ENCODE measurements around the gene CREB3L1. TPM values are rescaled to one million over a fixed set of nuclear protein-coding genes. Genes with fewer than 3 reads are reported as not detected.

Gene CREB3L1
- total RNA-seq, 6 experiments from 2014 or later = 0.07 to 0.37 (median 0.24) TPM

DNA sequence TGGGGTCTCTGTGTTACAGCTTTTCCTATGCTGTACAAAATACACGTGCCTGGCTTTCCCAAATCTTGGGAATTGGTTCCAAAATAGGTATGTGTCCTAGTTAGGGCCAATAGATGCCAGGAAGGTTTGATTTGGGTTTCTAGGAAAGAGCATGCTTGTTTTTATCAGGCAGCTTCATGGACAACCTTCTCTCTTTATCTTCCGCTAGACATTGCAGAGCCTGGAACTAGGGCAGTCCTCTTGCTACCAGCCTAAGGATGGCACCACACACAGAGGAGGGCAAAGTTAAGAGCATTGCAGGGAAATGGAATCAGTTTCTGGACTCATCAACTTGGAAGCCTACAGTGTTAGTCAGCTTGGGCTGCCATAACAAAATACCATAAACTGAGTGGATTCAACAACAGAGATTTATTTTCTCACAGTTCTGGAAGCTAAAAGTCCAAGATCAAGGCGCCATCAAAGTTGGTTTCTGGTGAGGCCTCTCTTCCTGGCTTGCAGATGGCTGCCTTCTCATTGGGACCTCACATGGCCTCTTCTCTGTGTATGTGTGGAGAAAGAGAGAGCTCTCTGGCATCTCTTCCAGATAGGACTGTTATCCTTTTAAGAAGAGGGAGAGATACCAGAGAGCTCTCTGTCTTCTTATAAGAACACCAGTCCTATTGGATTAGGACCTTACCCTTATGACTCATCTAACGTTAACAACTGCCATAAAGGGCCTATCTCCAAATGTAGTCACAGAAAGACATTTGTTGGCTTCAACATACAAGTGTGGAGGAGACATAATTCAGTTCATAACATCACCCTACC lies 27.3 kb upstream of the CREB3L1 start:
- Histone ChIP-seq H3K27ac (no peak overlapping the region), H3K27me3 (no peaks in the 10 kb centered on the region), H3K4me1 (peaks cover 0 to 4% (median 0%) of the 10 kb centered on the region in 4 donors), H3K9me3 (no peaks in the 10 kb centered on the region), H3K36me3 (no peaks in the 10 kb centered on the region), H3K4me3 (no peak overlapping the region)
- intact Hi-C loops (cut with DNase I) = loop anchor here (5.0 kb wide), 1 partner anchor 57 kb away; no protein-coding TSS in a partner anchor
- 80% methylated on average over 4 of the region's 4 CpGs for WGBS (ENCODE audit: insufficient coverage, low coverage, low lambda C conversion rate, missing lambda C conversion rate)
- TF ChIP-seq, protein P1, sequence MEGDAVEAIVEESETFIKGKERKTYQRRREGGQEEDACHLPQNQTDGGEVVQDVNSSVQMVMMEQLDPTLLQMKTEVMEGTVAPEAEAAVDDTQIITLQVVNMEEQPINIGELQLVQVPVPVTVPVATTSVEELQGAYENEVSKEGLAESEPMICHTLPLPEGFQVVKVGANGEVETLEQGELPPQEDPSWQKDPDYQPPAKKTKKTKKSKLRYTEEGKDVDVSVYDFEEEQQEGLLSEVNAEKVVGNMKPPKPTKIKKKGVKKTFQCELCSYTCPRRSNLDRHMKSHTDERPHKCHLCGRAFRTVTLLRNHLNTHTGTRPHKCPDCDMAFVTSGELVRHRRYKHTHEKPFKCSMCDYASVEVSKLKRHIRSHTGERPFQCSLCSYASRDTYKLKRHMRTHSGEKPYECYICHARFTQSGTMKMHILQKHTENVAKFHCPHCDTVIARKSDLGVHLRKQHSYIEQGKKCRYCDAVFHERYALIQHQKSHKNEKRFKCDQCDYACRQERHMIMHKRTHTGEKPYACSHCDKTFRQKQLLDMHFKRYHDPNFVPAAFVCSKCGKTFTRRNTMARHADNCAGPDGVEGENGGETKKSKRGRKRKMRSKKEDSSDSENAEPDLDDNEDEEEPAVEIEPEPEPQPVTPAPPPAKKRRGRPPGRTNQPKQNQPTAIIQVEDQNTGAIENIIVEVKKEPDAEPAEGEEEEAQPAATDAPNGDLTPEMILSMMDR (IDR thresholded peaks at IDR 0.05) = no peak
- no peak for TF ChIP-seq POLR2A (IDR thresholded peaks at IDR 0.05)
- no peak for DNase-seq
- ATAC-seq = no peak

DNA sequence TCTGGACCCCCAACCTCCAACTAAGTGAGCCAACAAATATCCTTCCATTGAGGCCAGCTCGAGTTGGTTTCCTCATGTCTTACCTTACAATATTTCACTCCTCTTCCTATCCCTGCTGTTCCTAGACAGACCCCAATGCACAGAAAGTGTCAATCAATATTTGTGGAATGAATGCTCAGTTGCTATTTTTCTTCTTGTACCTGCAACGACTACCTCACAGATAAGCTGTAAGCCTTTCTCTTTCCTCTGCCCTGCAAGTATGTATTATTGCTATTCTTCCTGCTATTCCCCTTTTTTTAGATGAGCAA lies 26.8 kb upstream of the CREB3L1 start:
- WGBS (ENCODE audit: insufficient coverage, low coverage, low lambda C conversion rate, missing lambda C conversion rate) = 73% methylated on average over 2 of the region's 2 CpGs
- Histone ChIP-seq H3K9me3 (no peaks in the 10 kb centered on the region), H3K36me3 (no peaks in the 10 kb centered on the region), H3K4me1 (peaks cover 0 to 4% (median 0%) of the 10 kb centered on the region in 4 donors), H3K27ac (no peak overlapping the region), H3K4me3 (no peak overlapping the region), H3K27me3 (no peaks in the 10 kb centered on the region)
- ATAC-seq = no peak
- TF ChIP-seq POLR2A (IDR thresholded peaks at IDR 0.05) = no peak
- TF ChIP-seq, protein P1 (IDR thresholded peaks at IDR 0.05) = no peak
- no peak for DNase-seq
- intact Hi-C loops (cut with DNase I) = no loop called here

DNA sequence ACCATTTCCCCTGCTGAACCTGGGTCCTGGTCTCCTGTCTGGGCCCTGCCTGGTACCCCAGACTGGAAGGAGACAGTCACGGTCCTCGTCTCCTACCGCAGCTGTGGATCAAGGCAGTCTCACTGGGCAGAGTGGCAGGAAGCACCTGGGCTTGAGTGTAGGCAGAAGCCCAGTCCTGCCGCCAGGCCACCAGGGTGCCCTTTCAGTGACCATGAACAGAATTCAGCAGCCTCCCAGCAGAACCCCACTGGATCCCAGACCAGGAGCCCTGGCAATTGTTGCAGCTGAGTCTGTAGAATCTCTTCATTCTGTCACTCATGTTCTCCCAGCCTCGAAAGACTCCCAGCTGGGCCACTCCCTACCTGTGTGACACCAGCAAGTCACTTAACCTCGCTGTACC lies 25.5 kb upstream of the CREB3L1 start:
- TF ChIP-seq, protein P1 (IDR thresholded peaks at IDR 0.05) = no peak
- no peak for TF ChIP-seq POLR2A (IDR thresholded peaks at IDR 0.05)
- intact Hi-C loops (cut with DNase I) = no loop called here
- DNase-seq (no peak), ATAC-seq (peak in 1 of 4 donors; percentile 4)
- Histone ChIP-seq H3K4me1 (peaks cover 0 to 4% (median 0%) of the 10 kb centered on the region in 4 donors), H3K4me3 (no peak overlapping the region), H3K9me3 (no peaks in the 10 kb centered on the region), H3K36me3 (no peaks in the 10 kb centered on the region), H3K27me3 (no peaks in the 10 kb centered on the region), H3K27ac (no peak overlapping the region)
- WGBS (ENCODE audit: insufficient coverage, low coverage, low lambda C conversion rate, missing lambda C conversion rate) = 33% methylated on average over 1 of the region's 6 CpGs

DNA sequence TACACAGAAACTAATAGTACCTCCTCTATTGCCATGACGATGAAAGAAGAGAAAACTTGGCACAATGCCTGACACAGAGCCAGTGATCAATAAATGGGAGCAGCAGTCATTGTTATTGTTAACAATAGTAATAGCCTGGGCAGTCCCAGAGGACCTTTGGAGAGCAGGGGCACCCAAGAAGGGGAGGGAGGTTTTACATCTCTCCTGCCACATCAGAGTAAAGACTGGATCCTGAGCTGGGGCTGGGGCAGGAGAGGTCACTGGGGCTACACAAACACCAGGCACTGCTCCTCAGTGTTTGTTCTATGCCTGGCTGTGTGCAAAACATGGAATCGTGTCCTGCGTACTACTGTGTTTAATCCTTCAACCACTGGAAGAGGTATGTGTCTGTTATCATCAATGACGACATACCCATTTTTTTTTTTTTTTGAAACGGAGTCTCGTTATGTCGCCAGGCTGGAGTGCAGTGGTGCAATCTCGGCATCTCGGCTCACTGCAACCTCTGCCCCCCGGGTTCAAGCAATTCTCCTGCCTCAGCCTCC lies 25.0 kb upstream of the CREB3L1 start:
- intact Hi-C loops (cut with DNase I) = no loop called here
- H3K4me1 ChIP-seq = peaks cover 0 to 4% (median 0%) of the 10 kb centered on the region in 4 donors
- H3K27me3 ChIP-seq = no peaks in the 10 kb centered on the region
- TF ChIP-seq, protein P1 (IDR thresholded peaks at IDR 0.05) = no peak
- TF ChIP-seq POLR2A (IDR thresholded peaks at IDR 0.05) = no peak
- 23% methylated on average over 10 of the region's 10 CpGs for WGBS (ENCODE audit: insufficient coverage, low coverage, low lambda C conversion rate, missing lambda C conversion rate)
- H3K27ac ChIP-seq = no peak overlapping the region
- H3K4me3 ChIP-seq = no peak overlapping the region
- ATAC-seq = peak; percentile 89 to 94 (median 92)
- no peaks in the 10 kb centered on the region for H3K36me3 ChIP-seq
- no peaks in the 10 kb centered on the region for H3K9me3 ChIP-seq
- DNase-seq = peak in 1 of 3 donors; percentile 65

Measured in right lobe of liver (tissue), 6 donors.